BLaER1 (cell line): Measurements from ENCODE around the gene SIX3.

Experiments used
- H3K27ac ChIP-seq: shearing (Covaris generic); formaldehyde crosslinking; 2 replicates; pipeline ENCODE4 v1.8.1; 2022
- H3K27me3 ChIP-seq: shearing (Covaris generic); formaldehyde crosslinking; 2 replicates; pipeline ENCODE4 v1.8.1; 2022
- H3K36me3 ChIP-seq: shearing (Covaris generic); formaldehyde crosslinking; 2 replicates; pipeline ENCODE4 v1.8.1; 2022
- H3K4me1 ChIP-seq: shearing (Covaris generic); formaldehyde crosslinking; 2 replicates; pipeline ENCODE4 v1.8.1; 2022
- H3K4me2 ChIP-seq: shearing (Covaris generic); formaldehyde crosslinking; 2 replicates; pipeline ENCODE4 v1.8.1; 2022
- H3K4me3 ChIP-seq: shearing (Covaris generic); formaldehyde crosslinking; 2 replicates; pipeline ENCODE4 v1.8.1; 2022
- H3K9ac ChIP-seq: shearing (Covaris generic); formaldehyde crosslinking; 2 replicates; pipeline ENCODE4 v1.8.1; 2022
- H3K9me3 ChIP-seq: shearing (Covaris generic); formaldehyde crosslinking; 2 replicates; pipeline ENCODE4 v1.8.1; 2022
- H4K20me1 ChIP-seq: shearing (Covaris generic); formaldehyde crosslinking; 2 replicates; pipeline ENCODE4 v1.8.1; 2022
- Cebpa-rat ChIP-seq: shearing (Covaris generic); IDR thresholded peaks from 2 replicates; pipeline ENCODE4 v1.8.1; 2022

Gene SIX3

GRCh38 chr2:44954889-44955592 is 13.5 kb downstream of the SIX3 start:
- H3K27ac ChIP-seq = no peak overlapping the region
- no peak overlapping the region for H3K9ac ChIP-seq
- H3K4me3 ChIP-seq = peak overlapping the region; percentile 50
- H4K20me1 ChIP-seq = peaks cover 51% of the 10 kb centered on the region
- no peaks in the 10 kb centered on the region for H3K9me3 ChIP-seq
- H3K4me2 ChIP-seq = peak overlapping the region; percentile 75
- TF ChIP-seq Cebpa-rat = no peak
- H3K4me1 ChIP-seq = peaks cover 8% of the 10 kb centered on the region; the same call in 1 of the 2 replicates
- H3K36me3 ChIP-seq = no peaks in the 10 kb centered on the region
- peaks cover 62% of the 10 kb centered on the region for H3K27me3 ChIP-seq

- Histone ChIP-seq H3K27me3 (peaks cover 55% of the 10 kb centered on the region), H3K9ac (no peak overlapping the region), H3K27ac (no peak overlapping the region), H3K9me3 (no peaks in the 10 kb centered on the region), H3K4me1 (peaks cover 8% of the 10 kb centered on the region; the same call in 1 of the 2 replicates), H3K36me3 (no peaks in the 10 kb centered on the region), H3K4me3 (peak overlapping the region; percentile 50), H3K4me2 (peak overlapping the region; percentile 75), H4K20me1 (peaks cover 46% of the 10 kb centered on the region)
- TF ChIP-seq Cebpa-rat = no peak
Observed at GRCh38 chr2:44955593-44956392, 14.3 kb downstream of the SIX3 start.

- Histone ChIP-seq H3K9ac (no peak overlapping the region), H3K4me3 (no peak overlapping the region), H3K27me3 (peaks cover 44% of the 10 kb centered on the region), H3K4me2 (no peak overlapping the region), H3K9me3 (no peaks in the 10 kb centered on the region), H3K4me1 (peaks cover 8% of the 10 kb centered on the region; the same call in 1 of the 2 replicates), H4K20me1 (peaks cover 37% of the 10 kb centered on the region), H3K36me3 (no peaks in the 10 kb centered on the region), H3K27ac (no peak overlapping the region)
- TF ChIP-seq Cebpa-rat = no peak
Observed at GRCh38 chr2:44956843-44957242, 15.3 kb downstream of the SIX3 start.

- Histone ChIP-seq H3K27ac (no peak overlapping the region), H4K20me1 (peaks cover 27% of the 10 kb centered on the region), H3K9ac (no peak overlapping the region), H3K4me1 (peaks cover 8% of the 10 kb centered on the region; the same call in 1 of the 2 replicates), H3K36me3 (no peaks in the 10 kb centered on the region), H3K9me3 (no peaks in the 10 kb centered on the region), H3K4me2 (no peak overlapping the region), H3K27me3 (peaks cover 35% of the 10 kb centered on the region), H3K4me3 (no peak overlapping the region)
- no peak for TF ChIP-seq Cebpa-rat
Observed at GRCh38 chr2:44957656-44958327, 16.3 kb downstream of the SIX3 start.

- Histone ChIP-seq H3K27me3 (peaks cover 14% of the 10 kb centered on the region), H3K9ac (no peak overlapping the region), H3K4me1 (peaks cover 10% of the 10 kb centered on the region; the same call in 1 of the 2 replicates), H3K4me3 (no peak overlapping the region), H3K36me3 (no peaks in the 10 kb centered on the region), H3K4me2 (no peak overlapping the region), H4K20me1 (peaks cover 7% of the 10 kb centered on the region; the same call in 1 of the 2 replicates), H3K9me3 (no peaks in the 10 kb centered on the region), H3K27ac (no peak overlapping the region)
- TF ChIP-seq Cebpa-rat = no peak
Observed at GRCh38 chr2:44959855-44960254, 18.4 kb downstream of the SIX3 start.

GRCh38 chr2:44960871-44961270 is 19.4 kb downstream of the SIX3 start:
- Histone ChIP-seq H3K9ac (no peak overlapping the region), H3K27me3 (peaks cover 4% of the 10 kb centered on the region; the same call in 1 of the 2 replicates), H3K4me1 (peaks cover 3% of the 10 kb centered on the region; the same call in 1 of the 2 replicates), H4K20me1 (no peaks in the 10 kb centered on the region), H3K36me3 (no peaks in the 10 kb centered on the region), H3K4me3 (no peak overlapping the region), H3K4me2 (no peak overlapping the region), H3K27ac (no peak overlapping the region), H3K9me3 (no peaks in the 10 kb centered on the region)
- no peak for TF ChIP-seq Cebpa-rat

GRCh38 chr2:44962176-44962695 is 20.7 kb downstream of the SIX3 start:
- Histone ChIP-seq H4K20me1 (no peaks in the 10 kb centered on the region), H3K4me2 (no peak overlapping the region), H3K27me3 (no peaks in the 10 kb centered on the region), H3K9me3 (no peaks in the 10 kb centered on the region), H3K36me3 (no peaks in the 10 kb centered on the region), H3K9ac (no peak overlapping the region), H3K4me3 (no peak overlapping the region), H3K4me1 (peaks cover 3% of the 10 kb centered on the region; the same call in 1 of the 2 replicates), H3K27ac (no peak overlapping the region)
- TF ChIP-seq Cebpa-rat = no peak

GRCh38 chr2:44964752-44965236 is 23.3 kb downstream of the SIX3 start:
- TF ChIP-seq Cebpa-rat = no peak
- Histone ChIP-seq H3K4me1 (peaks cover 3% of the 10 kb centered on the region; the same call in 1 of the 2 replicates), H3K9ac (no peak overlapping the region), H3K9me3 (no peaks in the 10 kb centered on the region), H3K27ac (no peak overlapping the region), H4K20me1 (no peaks in the 10 kb centered on the region), H3K4me3 (no peak overlapping the region), H3K27me3 (no peaks in the 10 kb centered on the region), H3K4me2 (no peak overlapping the region), H3K36me3 (no peaks in the 10 kb centered on the region)

- Histone ChIP-seq H3K36me3 (no peaks in the 10 kb centered on the region), H3K4me2 (no peak overlapping the region), H4K20me1 (no peaks in the 10 kb centered on the region), H3K9me3 (no peaks in the 10 kb centered on the region), H3K27ac (no peak overlapping the region), H3K9ac (no peak overlapping the region), H3K27me3 (no peaks in the 10 kb centered on the region), H3K4me3 (no peak overlapping the region), H3K4me1 (peaks cover 3% of the 10 kb centered on the region; the same call in 1 of the 2 replicates)
- TF ChIP-seq Cebpa-rat = no peak
Observed at GRCh38 chr2:44965684-44966083, 24.2 kb downstream of the SIX3 start.
